Superior temporal gyrus (tissue), 1 donor: ENCODE results near the gene OR1D2.
"Not testable (repeated sequence)": the region's sequence is repeated elsewhere in the genome, so short reads cannot be mapped to it uniquely, and the experiment has no call there.

Source experiments
- DNase-seq: peaks from one replicate; pipeline ENCODE4 v3.0.0-alpha.2; 2016; ENCODE audit errors: extremely low spot score

OR1D2 gene, protein sequence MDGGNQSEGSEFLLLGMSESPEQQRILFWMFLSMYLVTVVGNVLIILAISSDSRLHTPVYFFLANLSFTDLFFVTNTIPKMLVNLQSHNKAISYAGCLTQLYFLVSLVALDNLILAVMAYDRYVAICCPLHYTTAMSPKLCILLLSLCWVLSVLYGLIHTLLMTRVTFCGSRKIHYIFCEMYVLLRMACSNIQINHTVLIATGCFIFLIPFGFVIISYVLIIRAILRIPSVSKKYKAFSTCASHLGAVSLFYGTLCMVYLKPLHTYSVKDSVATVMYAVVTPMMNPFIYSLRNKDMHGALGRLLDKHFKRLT

DNA sequence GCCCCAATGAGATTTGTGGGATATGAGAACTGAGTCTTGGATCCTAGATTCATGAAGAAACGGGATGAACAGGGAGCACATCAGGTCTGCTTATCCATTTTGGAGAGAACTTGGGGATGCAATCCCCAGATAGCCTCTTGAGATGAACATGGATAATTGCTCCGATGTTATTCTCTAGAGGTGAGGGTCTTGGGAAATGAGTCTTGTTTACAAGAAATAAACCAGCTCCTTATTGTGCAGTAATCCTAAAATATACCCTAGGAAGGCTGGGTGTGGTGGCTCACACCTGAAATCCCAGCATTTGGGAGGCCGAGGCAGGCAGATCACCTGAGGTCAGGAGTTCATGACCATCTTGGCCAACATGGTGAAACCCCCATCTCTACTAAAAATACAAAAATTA lies at the start of gene OR1D2:
Gene OR1D2 (minus strand): TSS at position 101 of the 400 bp plus-strand sequence. CDS start 11,426 bp downstream, outside the sequence.
- no peak for DNase-seq

DNA sequence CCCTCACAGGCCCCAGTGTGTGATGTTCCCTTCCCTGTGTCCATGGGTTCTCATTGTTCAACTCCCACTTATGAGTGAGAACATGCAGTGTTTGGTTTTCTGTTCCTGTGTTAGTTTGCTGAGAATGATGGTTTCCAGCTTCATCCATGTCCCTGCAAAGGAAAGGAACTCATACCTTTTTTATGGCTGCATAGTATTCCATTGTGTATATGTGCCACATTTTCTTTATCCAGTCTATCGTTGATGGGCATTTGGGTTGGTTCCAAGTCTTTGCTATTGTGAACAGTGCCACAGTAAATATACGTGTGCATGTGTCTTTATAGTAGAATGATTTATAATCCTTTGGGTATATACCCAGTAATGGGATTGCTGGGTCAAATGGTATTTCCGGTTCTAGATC lies 33.3 kb upstream of the OR1D2 start:
- DNase-seq = not testable (repeated sequence)

DNA sequence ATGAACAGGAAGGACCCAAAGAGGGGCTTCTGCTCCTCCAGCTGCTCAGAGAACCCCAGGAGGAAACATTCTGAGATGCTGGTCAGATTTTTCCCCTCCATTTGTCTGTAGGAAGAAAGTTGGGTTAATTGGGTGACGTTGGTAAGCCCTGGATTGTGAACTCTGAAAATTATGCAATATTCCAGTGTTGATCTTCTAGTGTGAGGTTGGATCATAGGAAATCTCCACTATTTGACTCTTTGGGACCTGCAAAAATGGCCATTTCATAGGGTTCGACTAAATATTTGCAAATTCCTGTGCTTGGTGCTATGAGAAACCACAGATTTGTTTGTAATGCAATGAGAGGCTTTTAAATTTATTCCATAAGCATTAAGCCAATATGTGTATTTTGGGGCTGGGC lies 23.2 kb upstream of the OR1D2 start, which contains the start of gene OR1G1:
Gene OR1G1 (minus strand): TSS at position 101 of the 400 bp plus-strand sequence. CDS start 0 bp downstream, at position 101.
- DNase-seq = no peak

DNA sequence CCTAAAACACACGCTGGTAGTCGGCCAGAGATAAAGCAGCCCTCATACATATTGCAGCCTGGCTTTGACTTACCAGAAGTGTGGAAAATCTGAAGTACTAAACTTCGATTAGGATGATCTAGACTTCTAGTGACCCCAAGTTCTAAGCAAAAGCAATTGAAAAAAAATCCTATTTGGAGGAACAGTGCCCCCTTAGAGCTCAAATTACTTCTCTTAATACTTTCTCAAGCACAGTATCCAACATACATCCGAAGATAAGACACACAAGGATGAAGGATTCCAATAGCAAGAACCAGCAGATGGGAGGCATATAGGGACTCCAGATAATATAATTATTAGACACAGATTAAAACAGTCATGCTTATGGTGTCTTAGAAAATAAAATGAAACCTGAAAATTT lies 30.4 kb downstream of the OR1D2 start:
- not testable (repeated sequence) for DNase-seq

DNA sequence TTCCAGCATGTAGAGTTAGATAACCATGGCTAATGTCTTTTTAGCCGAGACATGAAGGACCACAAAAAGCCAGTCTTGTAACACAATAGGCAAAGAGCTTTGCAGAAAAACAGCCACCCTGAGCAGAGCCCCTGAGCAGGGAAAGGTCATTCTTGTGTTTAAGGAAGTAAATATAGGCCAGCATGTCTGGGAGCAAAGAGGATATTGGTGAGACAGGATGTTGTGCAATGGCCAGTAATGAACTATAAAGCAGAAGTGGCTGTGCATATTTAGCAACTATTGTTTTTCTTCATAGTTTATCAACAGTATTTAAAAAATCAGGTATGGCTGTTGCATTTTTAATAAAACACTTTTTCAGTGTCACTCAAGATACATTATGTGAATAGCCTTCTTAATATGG lies 39.0 kb downstream of the OR1D2 start:
- not testable (repeated sequence) for DNase-seq

DNA sequence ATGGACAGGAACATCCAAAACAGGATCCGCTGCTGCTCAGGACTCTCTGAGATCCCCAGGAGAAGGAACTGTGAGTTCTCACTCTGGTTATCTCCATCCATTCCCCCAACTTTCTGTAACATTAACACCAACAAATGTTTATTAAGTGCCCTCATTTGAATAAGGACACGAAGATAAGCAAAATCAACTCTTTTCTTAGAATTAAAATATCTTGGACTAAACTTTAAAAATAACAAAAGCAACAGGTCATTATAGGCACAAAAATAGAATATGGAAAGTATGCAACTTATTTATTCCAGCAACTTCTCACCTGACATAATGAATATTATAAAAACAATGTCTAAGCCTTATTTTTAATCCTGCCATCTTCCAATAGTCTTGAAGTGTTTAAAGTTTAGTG lies 40.7 kb downstream of the OR1D2 start, which contains the start of gene OR1D5:
Gene OR1D5 (minus strand): TSS at position 101 of the 400 bp plus-strand sequence. CDS start 0 bp downstream, at position 101.
- not testable (repeated sequence) for DNase-seq

DNA sequence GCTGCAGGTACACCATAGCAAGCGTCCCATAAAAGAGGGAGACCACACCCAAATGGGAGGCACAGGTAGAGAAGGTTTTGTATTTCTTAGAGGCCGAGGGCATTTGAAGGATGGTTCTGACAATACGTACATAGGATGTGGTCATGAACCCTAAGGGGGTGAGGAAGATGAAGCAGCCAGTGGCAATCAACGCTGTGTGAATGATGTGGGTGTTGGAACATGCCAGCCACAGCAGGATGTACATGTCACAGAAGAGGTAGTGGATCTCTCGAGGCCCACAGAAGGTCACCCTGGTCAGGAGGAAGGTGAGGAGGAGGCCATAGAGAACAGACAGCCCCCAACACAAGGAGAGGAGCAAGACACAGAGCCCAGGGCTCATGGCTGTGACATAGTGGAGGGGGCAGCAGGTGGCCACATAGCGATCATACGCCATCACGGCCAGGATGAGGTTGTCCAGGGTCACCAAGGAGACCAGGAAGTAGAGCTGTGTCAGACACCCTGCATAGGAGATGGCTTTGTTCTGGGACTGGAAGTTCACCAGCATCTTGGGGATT lies 41.3 kb downstream of the OR1D2 start:
- not testable (repeated sequence) for DNase-seq

DNA sequence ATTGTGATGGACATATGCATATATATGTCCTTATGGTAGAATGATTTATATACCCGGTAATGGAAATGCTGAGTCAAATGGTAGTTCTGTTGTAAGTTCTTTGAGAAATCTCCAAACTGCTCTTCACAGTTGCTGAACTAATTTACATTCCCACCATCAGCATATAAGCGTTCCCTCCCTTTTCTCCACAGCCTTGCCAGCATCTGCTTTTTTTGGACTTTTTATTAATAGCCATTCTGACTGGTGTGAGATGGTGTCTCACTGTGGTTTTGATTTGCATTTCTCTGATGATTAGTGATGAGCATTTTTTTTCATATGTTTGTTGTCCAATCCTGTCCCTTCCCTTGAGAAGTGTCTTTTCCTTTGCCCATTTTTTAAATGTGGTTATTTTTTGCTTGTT lies 49.4 kb downstream of the OR1D2 start:
- DNase-seq = not testable (repeated sequence)

DNA sequence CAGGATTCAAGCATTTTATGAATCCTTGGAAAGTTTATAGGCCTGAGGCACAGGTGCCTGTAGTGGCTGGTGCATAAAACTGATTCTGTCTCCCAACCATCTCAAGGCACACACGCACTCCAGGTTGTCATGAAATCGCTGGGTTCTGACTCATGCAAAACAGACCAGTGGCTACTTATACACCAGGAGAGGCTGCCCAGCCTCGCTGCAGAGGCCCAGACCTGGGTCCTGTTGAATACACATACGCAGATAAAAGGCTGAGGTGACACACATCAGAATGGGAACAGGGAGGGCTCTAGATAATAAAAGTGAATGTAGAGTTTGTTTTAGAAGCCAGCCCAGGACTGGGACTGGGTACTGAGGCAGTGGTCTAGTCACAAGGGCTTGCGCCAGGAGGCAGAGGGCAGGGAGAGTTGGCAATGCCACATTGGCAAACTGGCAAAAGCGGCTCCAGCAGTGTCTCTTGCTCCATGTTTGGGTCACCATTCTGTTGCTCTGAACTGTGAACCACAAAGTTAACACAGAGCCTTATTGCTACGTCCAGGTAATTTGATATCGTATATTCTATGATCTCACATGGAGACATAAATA lies 54.4 kb downstream of the OR1D2 start:
- no peak for DNase-seq

DNA sequence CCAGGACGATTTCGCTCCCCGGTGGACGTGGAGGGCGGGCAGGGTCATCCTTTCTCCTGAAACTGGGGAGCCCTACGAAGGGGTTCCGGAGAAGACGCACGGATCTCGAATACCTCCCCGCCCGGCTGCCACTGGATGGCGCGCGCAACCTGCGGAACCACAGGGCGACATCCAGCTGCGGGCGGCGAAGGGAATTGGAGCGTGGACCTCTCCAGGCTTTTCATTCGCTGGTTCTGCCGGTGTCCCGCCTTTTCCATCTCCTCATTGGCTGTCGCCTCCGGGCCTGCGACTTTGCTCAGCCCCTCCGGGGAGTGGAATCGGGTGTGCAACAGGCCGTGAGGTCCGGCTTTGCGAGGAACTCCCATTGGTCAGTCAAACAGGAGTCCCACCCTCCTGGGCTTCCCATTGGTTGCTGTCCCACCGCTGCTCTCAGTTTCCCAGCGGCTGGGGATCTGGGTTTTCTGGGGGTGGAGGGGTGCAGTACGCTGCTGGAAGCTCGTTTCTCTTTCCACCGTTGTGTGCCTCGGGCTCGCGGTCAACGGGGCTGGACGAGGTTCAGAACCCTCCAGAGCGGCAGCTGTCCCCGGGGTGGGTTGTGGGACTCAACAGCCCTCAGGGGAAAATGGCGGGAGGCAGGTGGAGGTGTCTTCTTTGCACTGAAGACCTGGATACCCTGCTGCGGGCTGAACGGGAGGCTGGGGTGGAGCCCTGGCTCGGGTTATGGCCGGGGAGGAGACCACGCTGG lies 55.3 kb downstream of the OR1D2 start:
- DNase-seq = peak; percentile 99

DNA sequence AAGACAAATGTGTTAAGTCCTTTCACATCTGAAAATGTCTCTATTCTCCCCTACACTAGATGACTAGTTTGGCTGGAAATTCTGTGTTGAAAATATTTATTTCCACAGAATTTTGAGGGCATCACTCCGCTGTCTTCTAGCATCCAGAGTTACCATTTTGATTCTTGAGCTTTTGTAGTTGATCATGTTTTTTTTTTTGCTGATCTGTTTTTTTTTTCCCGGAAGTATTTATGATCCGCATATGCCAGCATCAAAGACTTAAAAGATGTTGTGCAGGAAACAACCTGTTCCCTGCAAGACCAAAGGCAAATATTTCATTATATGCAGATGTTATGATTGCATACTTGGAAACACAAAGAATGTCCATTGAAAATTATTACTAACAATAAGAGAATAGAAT lies 57.5 kb downstream of the OR1D2 start:
- DNase-seq = no peak

DNA sequence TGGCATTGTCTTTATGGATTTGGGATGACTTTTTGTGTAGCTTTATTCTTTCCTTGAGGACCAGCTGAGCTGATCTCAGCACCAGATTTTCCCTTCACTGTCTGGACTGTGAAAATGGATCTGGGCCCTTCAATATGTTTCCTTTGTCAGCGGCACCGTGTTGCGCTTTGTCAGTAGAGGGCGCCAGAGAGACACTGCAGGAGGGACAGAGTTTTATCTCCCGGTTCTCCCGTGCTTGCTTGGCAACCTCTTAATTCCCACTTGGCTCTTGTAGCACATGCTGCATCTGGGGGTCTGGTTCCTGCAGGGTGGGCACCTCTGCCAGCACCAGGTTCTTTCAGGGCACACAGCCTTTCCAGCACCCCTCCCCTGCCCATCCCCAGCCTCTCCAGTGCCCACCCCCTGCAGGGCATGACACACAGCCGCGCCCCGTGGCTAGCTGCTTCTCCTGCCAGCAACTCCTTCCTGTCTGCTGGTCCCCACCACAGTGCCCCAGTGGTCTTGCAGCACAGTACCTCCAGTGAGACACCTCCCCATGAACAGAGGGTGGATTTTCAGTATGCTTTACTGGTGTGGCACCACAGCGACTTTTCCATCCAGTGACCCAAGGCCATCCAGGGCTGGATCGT lies 60.4 kb downstream of the OR1D2 start:
- DNase-seq = no peak

DNA sequence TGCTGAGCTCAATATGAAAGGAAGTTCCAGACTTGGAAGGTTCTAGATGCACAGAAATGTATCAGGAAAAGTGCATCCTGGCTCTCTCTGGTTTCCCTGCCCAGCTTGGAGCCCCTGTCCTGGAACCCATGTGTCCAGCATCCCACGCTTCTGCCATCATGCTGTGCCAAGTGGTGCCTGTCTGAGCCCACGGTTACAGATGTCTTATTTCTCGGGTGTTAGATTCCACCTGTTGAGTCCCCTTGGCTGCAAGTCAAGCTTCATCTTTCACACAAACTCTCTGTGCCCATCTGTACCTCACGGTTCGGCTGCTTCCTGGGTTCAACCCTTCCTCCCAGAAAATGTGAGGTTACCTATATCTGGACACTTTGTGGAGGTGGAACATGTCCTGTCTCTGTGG lies 63.3 kb downstream of the OR1D2 start:
- DNase-seq = peak; percentile 38

DNA sequence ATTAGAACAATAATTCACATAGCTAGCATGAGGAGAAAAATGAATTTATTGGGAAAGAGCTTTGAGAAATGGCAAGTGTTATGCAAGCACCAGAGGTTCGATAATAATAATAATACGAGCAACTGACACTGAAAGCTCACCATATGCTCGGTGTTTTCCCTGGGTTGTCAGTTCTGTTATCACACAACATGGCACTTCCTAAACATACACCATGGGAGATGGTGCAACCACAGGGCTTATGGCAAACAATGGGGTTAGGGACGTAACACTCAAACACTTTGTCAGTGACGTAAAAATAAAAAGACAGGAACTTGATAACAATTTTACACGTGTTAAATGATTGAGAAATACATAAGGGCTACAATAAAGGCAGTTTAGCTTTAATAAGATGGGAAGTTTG lies 64.5 kb downstream of the OR1D2 start:
- DNase-seq = no peak

DNA sequence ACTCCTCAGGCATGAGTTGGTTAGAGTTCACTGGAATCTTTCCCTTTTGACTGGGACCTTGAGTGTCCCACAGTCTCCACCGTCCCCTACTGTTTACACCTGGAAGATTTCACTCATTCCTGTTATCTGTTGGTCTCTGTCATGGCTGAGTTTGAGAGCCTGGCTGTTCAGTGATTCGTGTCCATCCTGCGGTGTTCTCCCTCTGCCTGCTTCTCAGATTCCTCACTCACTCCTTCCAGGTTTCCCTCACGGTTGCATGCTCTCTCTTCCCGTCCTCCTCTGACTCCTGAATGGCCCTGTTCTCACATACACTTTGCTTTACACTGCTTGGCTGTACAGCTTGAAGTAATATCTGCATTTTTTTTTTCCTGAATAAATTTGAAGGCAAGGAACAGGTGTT lies 65.3 kb downstream of the OR1D2 start:
- DNase-seq = no peak
